Esophagus muscularis mucosa (tissue), 4 donors: ENCODE measurements around the gene PKP4. TPM values are rescaled to one million over a fixed set of nuclear protein-coding genes. Genes with fewer than 3 reads are reported as not detected.

Experiments
- DNase-seq: peaks from one replicate; pipeline ENCODE4 v3.0.0-alpha.2; 2017; ENCODE audit errors: extremely low spot score
- H3K27ac ChIP-seq, 4 donors: fragments of 200-600 bp; sonication (generic); replicated peaks in 1 of 4; 1 replicate in 3 of 4; 2 replicates in 1 of 4; pipeline ENCODE4 v1.5.1; 2016 to 2019; ENCODE audit warnings: mild to moderate bottlenecking in 1 of 4
- H3K27me3 ChIP-seq, 4 donors: fragments of 200-600 bp; sonication (generic); one replicate each; pipeline versions ENCODE4 v1.5.1 to v1.6.0; 2016 to 2019
- H3K36me3 ChIP-seq, 4 donors: fragments of 200-600 bp; sonication (generic); one replicate each; pipeline ENCODE4 v1.5.1; 2016 to 2019
- H3K4me1 ChIP-seq, 4 donors: fragments of 200-600 bp; sonication (generic); one replicate each; pipeline ENCODE4 v1.5.1; 2016 to 2019
- H3K4me3 ChIP-seq, 4 donors: fragments of 200-600 bp; sonication (generic); 1 replicate in 2 of 4; 2 replicates in 2 of 4; pipeline ENCODE4 v1.5.1; 2016 to 2019; ENCODE audit warnings: mild to moderate bottlenecking in 4 of 4, moderate library complexity in 1 of 4
- H3K9me3 ChIP-seq, 4 donors: fragments of 200-600 bp; sonication (generic); 1 replicate in 3 of 4; 2 replicates in 1 of 4; pipeline ENCODE4 v1.5.1; 2016 to 2019
- CTCF ChIP-seq, 3 experiments: fragments of 200-600 bp in 2 of 3; fragments of 450-650 bp in 1 of 3; sonication (generic) in 2 of 3; IDR thresholded peaks; one replicate each; pipeline ENCODE4 v1.5.1; 2017 to 2019; ENCODE audit warnings: antibody characterized with exemption in 3 of 3, mild to moderate bottlenecking in 2 of 3, moderate library complexity in 1 of 3
- EP300 ChIP-seq: sonication (generic); formaldehyde crosslinking; IDR thresholded peaks from one replicate; pipeline ENCODE4 v1.6.1; 2017; ENCODE audit warnings: antibody characterized with exemption
- POLR2A ChIP-seq: fragments of 450-650 bp; IDR thresholded peaks from one replicate; pipeline ENCODE4 v1.6.1; 2017; ENCODE audit warnings: antibody characterized with exemption, moderate library complexity, mild to moderate bottlenecking, low read depth
- POLR2AphosphoS5 ChIP-seq, 2 donors: sonication (generic); formaldehyde crosslinking; IDR thresholded peaks; one replicate each; pipeline ENCODE4 v1.6.1; 2017; ENCODE audit warnings: antibody characterized with exemption in 2 of 2
- WGBS: methylation state at CpG from one replicate; pipeline ENCODE4 v1.1.5; 2018; 5-methylcytosine and 5-hydroxymethylcytosine counted together
- intact Hi-C: fragments of 100-400 bp; cut with DNase I; formaldehyde crosslinking; loops from one replicate; pipeline ENCODE4 v1.15.1; 2023
- total RNA-seq, 4 donors: library from RNA; depleted of rRNA; stranded (reverse); fragments of >200 nt; gene quantifications; one replicate each; pipeline versions ENCODE4 v1.1.0 to v1.2.1, GENCODE V29; 2016

Gene PKP4
- total RNA-seq, 4 donors from 2014 or later, result 79.7 to 131 (median 93.0) TPM

- Histone ChIP-seq H3K9me3 (no peaks in the 10 kb centered on the region), H3K27ac (peak overlapping the region; percentile 39 to 71 (median 58)), H3K4me3 (no peak overlapping the region), H3K27me3 (no peaks in the 10 kb centered on the region), H3K36me3 (no peaks in the 10 kb centered on the region), H3K4me1 (peaks cover 22 to 100% (median 91%) of the 10 kb centered on the region in 4 donors)
- TF ChIP-seq POLR2AphosphoS5 (IDR thresholded peaks at IDR 0.05), result no peak
- TF ChIP-seq POLR2A, result no peak
- no peak for TF ChIP-seq EP300
- TF ChIP-seq CTCF (IDR thresholded peaks at IDR 0.05), result no peak
- no peak for DNase-seq
- intact Hi-C loops, result no loop called here
- 54% methylated on average over 2 of the region's 2 CpGs for WGBS
These were observed 42.6 kb downstream of the PKP4 start for GRCh38 chr2:158499383-158499782.

GRCh38 chr2:158500333-158500732 is 43.6 kb downstream of the PKP4 start:
- TF ChIP-seq POLR2A, result no peak
- no peaks in the 10 kb centered on the region for H3K36me3 ChIP-seq
- H3K27me3 ChIP-seq, result no peaks in the 10 kb centered on the region
- H3K27ac ChIP-seq, result peak overlapping the region; percentile 24 to 71 (median 58)
- DNase-seq, result no peak
- intact Hi-C loops, result no loop called here
- 43% methylated on average over 2 of the region's 2 CpGs for WGBS
- H3K9me3 ChIP-seq, result no peaks in the 10 kb centered on the region
- H3K4me3 ChIP-seq, result no peak overlapping the region
- peaks cover 25 to 94% (median 90%) of the 10 kb centered on the region in 4 donors for H3K4me1 ChIP-seq

- H3K27ac ChIP-seq, result peak overlapping the region; percentile 24 to 71 (median 58)
- H3K9me3 ChIP-seq, result no peaks in the 10 kb centered on the region
- TF ChIP-seq CTCF (IDR thresholded peaks at IDR 0.05) (no peak), POLR2AphosphoS5 (IDR thresholded peaks at IDR 0.05) (no peak), POLR2A (no peak), EP300 (no peak)
- DNase-seq, result no peak
- no peak overlapping the region for H3K4me3 ChIP-seq
- intact Hi-C loops, result no loop called here
- no peaks in the 10 kb centered on the region for H3K27me3 ChIP-seq
- no peaks in the 10 kb centered on the region for H3K36me3 ChIP-seq
- peaks cover 26 to 94% (median 92%) of the 10 kb centered on the region in 4 donors for H3K4me1 ChIP-seq
- 27% methylated on average over 1 of the region's 1 CpG for WGBS
These were observed 44.5 kb downstream of the PKP4 start for GRCh38 chr2:158501301-158501700.

- WGBS, result 65% methylated on average over 2 of the region's 2 CpGs
- peaks cover 32 to 91% (median 86%) of the 10 kb centered on the region in 4 donors for H3K4me1 ChIP-seq
These were observed 46.2 kb downstream of the PKP4 start for GRCh38 chr2:158502974-158503373.

GRCh38 chr2:158504088-158504487 is 47.3 kb downstream of the PKP4 start:
- no peak for TF ChIP-seq EP300
- TF ChIP-seq POLR2A, result no peak
- TF ChIP-seq CTCF (IDR thresholded peaks at IDR 0.05), result no peak
- TF ChIP-seq POLR2AphosphoS5 (IDR thresholded peaks at IDR 0.05), result no peak
- peak; percentile 29 for DNase-seq
- Histone ChIP-seq H3K4me3 (no peak overlapping the region), H3K36me3 (no peaks in the 10 kb centered on the region), H3K27me3 (no peaks in the 10 kb centered on the region), H3K4me1 (peaks cover 32 to 80% (median 78%) of the 10 kb centered on the region in 4 donors), H3K27ac (peak overlapping the region in 1 of 4 donors; percentile 41), H3K9me3 (no peaks in the 10 kb centered on the region)
- intact Hi-C loops, result no loop called here
- WGBS, result 57% methylated on average over 3 of the region's 3 CpGs

More at GRCh38 chr2:158502974-158503373, 46.2 kb downstream of the PKP4 start:
- Histone ChIP-seq H3K27ac (peak overlapping the region; percentile 24 to 65 (median 48)), H3K4me3 (no peak overlapping the region), H3K36me3 (no peaks in the 10 kb centered on the region), H3K9me3 (no peaks in the 10 kb centered on the region), H3K27me3 (no peaks in the 10 kb centered on the region)
- intact Hi-C loops, result no loop called here
- TF ChIP-seq CTCF (IDR thresholded peaks at IDR 0.05) (no peak), EP300 (no peak), POLR2AphosphoS5 (IDR thresholded peaks at IDR 0.05) (no peak), POLR2A (no peak)
- DNase-seq, result no peak
